K562 (cell line): ENCODE results near the gene KCNJ10. TPM values are rescaled to one million over a fixed set of nuclear protein-coding genes. Genes with fewer than 3 reads are reported as not detected.

Experiments
- E4F1 ChIP-seq: fragments of 250-450 bp; sonication (Bioruptor Pico); IDR thresholded peaks from 2 replicates; pipeline ENCODE4 v1.5.0; 2021; ENCODE audit warnings: mild to moderate bottlenecking, borderline replicate concordance
- ILK ChIP-seq: fragments of 450-650 bp; IDR thresholded peaks from 2 replicates; pipeline ENCODE4 v1.6.1; 2016; ENCODE audit warnings: missing genetic modification characterization, low read depth, mild to moderate bottlenecking, missing compliant biosample characterization, moderate library complexity, borderline replicate concordance
- NR1H2 ChIP-seq: sonication (generic); formaldehyde crosslinking; IDR thresholded peaks from 2 replicates; pipeline ENCODE4 v1.4.0; 2020; ENCODE audit warnings: mild to moderate bottlenecking, missing genetic modification reagents
- NR2C2 ChIP-seq, 2 experiments: fragments of 200-800 bp in 1 of 2; sonication (Bioruptor generic) in 1 of 2; sonication (generic) in 1 of 2; formaldehyde crosslinking in 1 of 2; IDR thresholded peaks; 2 replicates each; pipeline versions ENCODE4 v1.6.1 to v1.8.0; 2016 to 2022; ENCODE audit warnings: mild to moderate bottlenecking in 1 of 2, missing compliant biosample characterization in 1 of 2, missing genetic modification characterization in 1 of 2, missing genetic modification reagents in 1 of 2
- POLR2H ChIP-seq: IDR thresholded peaks from 2 replicates; pipeline ENCODE4 v1.6.1; 2016; ENCODE audit warnings: missing genetic modification characterization, low read depth, mild to moderate bottlenecking, control low read depth, missing compliant biosample characterization, moderate library complexity
- SNRNP70 ChIP-seq: fragments of 200-400 bp; formaldehyde crosslinking; optimal IDR thresholded peaks from 2 replicates; pipeline ENCODE3; 2017; ENCODE audit warnings: low read depth, low read length
- ZNF318 ChIP-seq, 2 experiments: fragments of 450-650 bp; IDR thresholded peaks; 2 replicates each; pipeline ENCODE4 v1.6.1; 2016; ENCODE audit warnings: mild to moderate bottlenecking in 2 of 2, borderline replicate concordance in 1 of 2, low read depth in 1 of 2, moderate library complexity in 1 of 2
- polyA plus RNA-seq, 8 experiments: library from polyadenylated mRNA; depleted of rRNA in 4 of 8; stranded (reverse) in 5 of 8; unstranded in 3 of 8; fragments of >200 nt; fragmentation: Nextera tagmentation in 2 of 8; fragmentation: Illumina TruSeq in 1 of 8; extraction: Ambion mirVana in 2 of 8; extraction: Trizol in 1 of 8; gene quantifications; 2 replicates each; pipeline versions ENCODE4 v1.2.1 to v1.2.3, GENCODE V29; 2011 to 2014; ENCODE audit warnings: inconsistent platforms in 1 of 8, missing spikeins in 1 of 8
- total RNA-seq, 7 experiments: library from RNA; depleted of rRNA in 6 of 7; stranded (reverse); fragments of >200 nt in 6 of 7; fragmentation: Illumina TruSeq in 2 of 7; extraction: Trizol in 2 of 7; gene quantifications; 2 replicates each; pipeline versions ENCODE4 v1.2.1 to v1.2.3, GENCODE V29; 2011 to 2021; ENCODE audit warnings: low replicate concordance in 1 of 7

Gene KCNJ10
- total and polyA plus RNA-seq, 9 of the 15 experiments (the other 6 are each of a cell fraction or from before 2014, with no cell fraction given) = 0.06 to 0.11 TPM; not detected in 7

GRCh38 chr1:159986093-159986492 lies 83.9 kb downstream of the KCNJ10 start (continued):
- TF ChIP-seq ZNF318 (IDR thresholded peaks at IDR 0.05; ENCODE audit: borderline replicate concordance in 1 of 2, low read depth in 1 of 2) (no peak), E4F1 (no peak), NR1H2 (CRISPR knock-in tag) (no peak), NR2C2 (CRISPR knock-in tag; IDR thresholded peaks at IDR 0.05) (no peak), NR2C2 (tag; IDR thresholded peaks at IDR 0.05) (no peak), SNRNP70 (no peak), ILK (no peak), POLR2H (tag) (no peak)
